Measurements from ENCODE around the gene ACOX3. TPM values are rescaled to one million over a fixed set of nuclear protein-coding genes. Genes with fewer than 3 reads are reported as not detected.
"Not testable (repeated sequence)": the region's sequence is repeated elsewhere in the genome, so short reads cannot be mapped to it uniquely, and the experiment has no call there.

The ACOX3 gene
- total RNA-seq, 1 donor from 2014 or later = 59.7 TPM

GRCh38 chr4:8410641-8411271 is 29.8 kb downstream of the ACOX3 start:
- H3K27ac Mint-ChIP-seq = peak overlapping the region; percentile 59
- peaks cover 47% of the 10 kb centered on the region for H3K36me3 Mint-ChIP-seq
- DNase-seq (ENCODE audit: low spot score in 2 of 2, unreplicated experiment in 2 of 2) = peak in 1 of 2 experiments; percentile 67
- H3K9me3 Mint-ChIP-seq = peaks cover 5% of the 10 kb centered on the region
- no peaks in the 10 kb centered on the region for H3K27me3 Mint-ChIP-seq (ENCODE audit: low read depth)
- TF ChIP-seq CTCF (IDR thresholded peaks at IDR 0.05; ENCODE audit: unreplicated experiment) = no peak
- peaks cover 4% of the 10 kb centered on the region for H3K4me1 Mint-ChIP-seq
- no peak overlapping the region for H3K4me3 Mint-ChIP-seq

GRCh38 chr4:8410066-8410625 is 30.4 kb downstream of the ACOX3 start:
- peaks cover 4% of the 10 kb centered on the region for H3K4me1 Mint-ChIP-seq
- no peak for TF ChIP-seq CTCF (IDR thresholded peaks at IDR 0.05; ENCODE audit: unreplicated experiment)
- peaks cover 5% of the 10 kb centered on the region for H3K9me3 Mint-ChIP-seq
- DNase-seq (ENCODE audit: low spot score in 2 of 2, unreplicated experiment in 2 of 2) = no peak
- no peak overlapping the region for H3K4me3 Mint-ChIP-seq
- peaks cover 52% of the 10 kb centered on the region for H3K36me3 Mint-ChIP-seq
- no peak overlapping the region for H3K27ac Mint-ChIP-seq
- H3K27me3 Mint-ChIP-seq (ENCODE audit: low read depth) = no peaks in the 10 kb centered on the region

GRCh38 chr4:8409264-8410065 is 31.1 kb downstream of the ACOX3 start:
- peaks cover 5% of the 10 kb centered on the region for H3K9me3 Mint-ChIP-seq
- DNase-seq (ENCODE audit: low spot score in 2 of 2, unreplicated experiment in 2 of 2) = no peak
- no peaks in the 10 kb centered on the region for H3K27me3 Mint-ChIP-seq (ENCODE audit: low read depth)
- no peak for TF ChIP-seq CTCF (IDR thresholded peaks at IDR 0.05; ENCODE audit: unreplicated experiment)
- peaks cover 4% of the 10 kb centered on the region for H3K4me1 Mint-ChIP-seq
- H3K27ac Mint-ChIP-seq = no peak overlapping the region
- H3K4me3 Mint-ChIP-seq = no peak overlapping the region
- H3K36me3 Mint-ChIP-seq = peaks cover 51% of the 10 kb centered on the region

- peaks cover 11% of the 10 kb centered on the region for H3K4me1 Mint-ChIP-seq
- no peaks in the 10 kb centered on the region for H3K27me3 Mint-ChIP-seq (ENCODE audit: low read depth)
- DNase-seq (ENCODE audit: low spot score in 2 of 2, unreplicated experiment in 2 of 2) = no peak
- no peak for TF ChIP-seq CTCF (IDR thresholded peaks at IDR 0.05; ENCODE audit: unreplicated experiment)
- no peak overlapping the region for H3K27ac Mint-ChIP-seq
- H3K36me3 Mint-ChIP-seq = peaks cover 45% of the 10 kb centered on the region
- H3K4me3 Mint-ChIP-seq = no peak overlapping the region
- H3K9me3 Mint-ChIP-seq = peaks cover 5% of the 10 kb centered on the region
These were observed 32.8 kb downstream of the ACOX3 start for GRCh38 chr4:8407756-8408155.

GRCh38 chr4:8407316-8407715 is 33.2 kb downstream of the ACOX3 start:
- no peak for DNase-seq (ENCODE audit: low spot score in 2 of 2, unreplicated experiment in 2 of 2)
- no peak for TF ChIP-seq CTCF (IDR thresholded peaks at IDR 0.05; ENCODE audit: unreplicated experiment)
- no peak overlapping the region for H3K27ac Mint-ChIP-seq
- no peaks in the 10 kb centered on the region for H3K27me3 Mint-ChIP-seq (ENCODE audit: low read depth)
- no peak overlapping the region for H3K4me3 Mint-ChIP-seq
- H3K9me3 Mint-ChIP-seq = peaks cover 5% of the 10 kb centered on the region
- H3K4me1 Mint-ChIP-seq = peaks cover 12% of the 10 kb centered on the region
- peaks cover 43% of the 10 kb centered on the region for H3K36me3 Mint-ChIP-seq

GRCh38 chr4:8406887-8407286 is 33.6 kb downstream of the ACOX3 start:
- not testable (repeated sequence) for H3K4me3 Mint-ChIP-seq; H3K9me3 Mint-ChIP-seq; H3K27ac Mint-ChIP-seq; DNase-seq (ENCODE audit: low spot score in 2 of 2, unreplicated experiment in 2 of 2); H3K27me3 Mint-ChIP-seq (ENCODE audit: low read depth)
- peaks cover 12% of the 10 kb centered on the region for H3K4me1 Mint-ChIP-seq
- peaks cover 41% of the 10 kb centered on the region for H3K36me3 Mint-ChIP-seq

All from mesothelial cell of epicardium (in vitro differentiated cells).